ENCODE measurements around the gene ACTRT2.

ACTRT2 gene
- 0 reads per million in 3 donors for total RNA-seq

GRCh38 chr1:3021233-3021671, at the start of gene ACTRT2:
Gene ACTRT2, plus strand, starts transcription at chr1:3021467. Its CDS starts 220 bp downstream, at chr1:3021687.
- Histone ChIP-seq H3K4me1 (ENCODE audit: control insufficient read depth, insufficient read depth, low read length, poor library complexity, severe bottlenecking) (no peaks in the 10 kb centered on the region), H3K36me3 (ENCODE audit: control insufficient read depth, insufficient read depth, low read length) (no peaks in the 10 kb centered on the region), H3K4me3 (ENCODE audit: insufficient read depth, low read depth, low read length, poor library complexity, severe bottlenecking) (no peak within 1 kb of the TSS), H3K27me3 (replicated peaks; ENCODE audit: control insufficient read depth, insufficient read depth, low read length, poor library complexity, severe bottlenecking) (no peaks in the 10 kb centered on the region), H3K9me3 (ENCODE audit: control insufficient read depth, low read length) (no peaks in the 10 kb centered on the region), H3K27ac (ENCODE audit: insufficient read depth, low read length, poor library complexity, severe bottlenecking) (no peak within 1 kb of the TSS)
- DNase-seq: no peak

- no peaks in the 10 kb centered on the region for H3K4me1 ChIP-seq (ENCODE audit: control insufficient read depth, insufficient read depth, low read length, poor library complexity, severe bottlenecking)
- H3K27me3 ChIP-seq (replicated peaks; ENCODE audit: control insufficient read depth, insufficient read depth, low read length, poor library complexity, severe bottlenecking): no peaks in the 10 kb centered on the region
- no peaks in the 10 kb centered on the region for H3K36me3 ChIP-seq (ENCODE audit: control insufficient read depth, insufficient read depth, low read length)
- DNase-seq: no peak
- H3K27ac ChIP-seq (ENCODE audit: insufficient read depth, low read length, poor library complexity, severe bottlenecking): no peak overlapping the region
- H3K4me3 ChIP-seq (ENCODE audit: insufficient read depth, low read depth, low read length, poor library complexity, severe bottlenecking): no peak overlapping the region
- H3K9me3 ChIP-seq (ENCODE audit: control insufficient read depth, low read length): no peaks in the 10 kb centered on the region
Observed at GRCh38 chr1:2971609-2972008, 49.7 kb upstream of the ACTRT2 start.

DNA sequence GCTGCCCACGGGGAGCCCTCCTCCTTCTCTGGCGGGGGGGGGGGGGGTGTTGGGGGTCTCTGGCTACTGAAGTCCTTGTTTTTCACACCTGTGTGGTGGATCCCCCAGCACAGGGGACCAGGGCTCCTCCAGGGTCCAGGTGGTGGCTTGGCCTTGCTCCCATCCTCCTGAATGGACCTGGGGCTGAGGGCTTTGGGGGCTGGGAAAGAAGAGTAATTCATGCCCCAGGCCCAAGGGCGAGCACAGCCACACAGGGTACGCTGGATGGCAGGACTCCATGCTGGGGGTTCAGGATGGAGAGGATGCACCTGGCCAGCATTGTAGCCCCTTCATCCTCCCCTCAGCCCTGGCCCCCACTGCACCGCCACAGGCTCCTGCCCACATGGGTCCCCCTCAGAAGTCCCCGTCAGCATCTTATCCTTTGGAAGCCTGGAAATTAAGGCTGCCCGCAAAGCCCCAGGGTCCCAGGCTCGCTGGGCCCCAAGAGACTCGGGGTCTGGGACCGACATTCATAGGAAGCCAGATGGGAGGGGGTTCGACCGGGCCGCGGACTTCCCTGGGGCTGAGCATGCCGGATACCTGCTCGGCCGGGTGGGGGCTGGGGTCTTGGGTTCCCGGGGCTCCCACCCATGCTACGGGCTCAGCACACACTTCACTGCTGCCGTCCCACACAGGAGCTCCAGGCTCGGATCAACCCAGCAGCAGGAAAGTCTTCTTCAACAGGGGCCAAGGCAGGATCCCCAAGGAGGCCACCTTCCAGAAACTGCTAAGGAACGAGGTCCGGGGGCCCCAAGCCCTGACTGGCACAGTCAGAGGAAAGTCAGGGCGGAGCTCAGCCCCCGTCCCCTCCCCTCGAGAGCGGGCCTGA, 49.0 kb upstream of the ACTRT2 start:
- no peak overlapping the region for H3K27ac ChIP-seq (ENCODE audit: insufficient read depth, low read length, poor library complexity, severe bottlenecking)
- no peaks in the 10 kb centered on the region for H3K27me3 ChIP-seq (replicated peaks; ENCODE audit: control insufficient read depth, insufficient read depth, low read length, poor library complexity, severe bottlenecking)
- H3K9me3 ChIP-seq (ENCODE audit: control insufficient read depth, low read length): no peaks in the 10 kb centered on the region
- H3K4me1 ChIP-seq (ENCODE audit: control insufficient read depth, insufficient read depth, low read length, poor library complexity, severe bottlenecking): no peaks in the 10 kb centered on the region
- no peaks in the 10 kb centered on the region for H3K36me3 ChIP-seq (ENCODE audit: control insufficient read depth, insufficient read depth, low read length)
- no peak for DNase-seq
- H3K4me3 ChIP-seq (ENCODE audit: insufficient read depth, low read depth, low read length, poor library complexity, severe bottlenecking): no peak overlapping the region

DNA sequence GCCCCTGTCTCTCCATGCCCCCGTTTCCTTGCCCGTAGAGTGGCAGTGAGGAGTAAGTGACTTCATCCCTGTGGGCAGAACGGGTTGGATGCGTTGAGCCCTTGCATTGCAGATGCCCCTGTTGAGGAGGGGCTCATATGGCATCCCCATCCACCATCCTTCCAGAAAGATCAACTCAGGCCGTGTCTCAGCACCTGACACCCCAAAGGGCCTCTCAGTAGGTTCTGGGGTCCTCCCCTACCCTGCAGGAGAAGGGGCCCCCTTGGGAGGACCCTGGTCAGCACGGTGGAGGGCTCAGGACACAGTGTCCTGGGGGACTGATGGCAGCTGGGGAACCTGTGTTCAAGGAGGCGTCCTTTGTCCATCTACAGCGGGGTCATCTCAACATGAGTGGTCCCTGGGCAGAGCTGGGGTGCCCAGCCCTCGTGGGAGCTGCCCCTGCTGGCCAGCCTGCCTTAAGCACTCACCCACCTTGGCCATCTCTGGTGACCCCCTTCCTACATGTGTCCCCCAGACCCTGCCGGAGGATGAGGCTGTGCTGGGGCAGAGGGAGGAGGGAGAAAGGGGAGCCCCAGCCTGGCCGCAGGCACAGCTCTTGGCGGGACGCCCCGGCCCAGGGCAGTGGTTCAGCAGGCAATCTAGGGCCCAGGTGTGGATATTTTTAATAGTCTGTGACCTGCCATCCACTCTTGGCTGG, 48.2 kb upstream of the ACTRT2 start:
- Histone ChIP-seq H3K4me3 (ENCODE audit: insufficient read depth, low read depth, low read length, poor library complexity, severe bottlenecking) (no peak overlapping the region), H3K27me3 (replicated peaks; ENCODE audit: control insufficient read depth, insufficient read depth, low read length, poor library complexity, severe bottlenecking) (no peaks in the 10 kb centered on the region), H3K4me1 (ENCODE audit: control insufficient read depth, insufficient read depth, low read length, poor library complexity, severe bottlenecking) (no peaks in the 10 kb centered on the region), H3K36me3 (ENCODE audit: control insufficient read depth, insufficient read depth, low read length) (no peaks in the 10 kb centered on the region), H3K9me3 (ENCODE audit: control insufficient read depth, low read length) (no peaks in the 10 kb centered on the region), H3K27ac (ENCODE audit: insufficient read depth, low read length, poor library complexity, severe bottlenecking) (no peak overlapping the region)
- DNase-seq: no peak

DNA sequence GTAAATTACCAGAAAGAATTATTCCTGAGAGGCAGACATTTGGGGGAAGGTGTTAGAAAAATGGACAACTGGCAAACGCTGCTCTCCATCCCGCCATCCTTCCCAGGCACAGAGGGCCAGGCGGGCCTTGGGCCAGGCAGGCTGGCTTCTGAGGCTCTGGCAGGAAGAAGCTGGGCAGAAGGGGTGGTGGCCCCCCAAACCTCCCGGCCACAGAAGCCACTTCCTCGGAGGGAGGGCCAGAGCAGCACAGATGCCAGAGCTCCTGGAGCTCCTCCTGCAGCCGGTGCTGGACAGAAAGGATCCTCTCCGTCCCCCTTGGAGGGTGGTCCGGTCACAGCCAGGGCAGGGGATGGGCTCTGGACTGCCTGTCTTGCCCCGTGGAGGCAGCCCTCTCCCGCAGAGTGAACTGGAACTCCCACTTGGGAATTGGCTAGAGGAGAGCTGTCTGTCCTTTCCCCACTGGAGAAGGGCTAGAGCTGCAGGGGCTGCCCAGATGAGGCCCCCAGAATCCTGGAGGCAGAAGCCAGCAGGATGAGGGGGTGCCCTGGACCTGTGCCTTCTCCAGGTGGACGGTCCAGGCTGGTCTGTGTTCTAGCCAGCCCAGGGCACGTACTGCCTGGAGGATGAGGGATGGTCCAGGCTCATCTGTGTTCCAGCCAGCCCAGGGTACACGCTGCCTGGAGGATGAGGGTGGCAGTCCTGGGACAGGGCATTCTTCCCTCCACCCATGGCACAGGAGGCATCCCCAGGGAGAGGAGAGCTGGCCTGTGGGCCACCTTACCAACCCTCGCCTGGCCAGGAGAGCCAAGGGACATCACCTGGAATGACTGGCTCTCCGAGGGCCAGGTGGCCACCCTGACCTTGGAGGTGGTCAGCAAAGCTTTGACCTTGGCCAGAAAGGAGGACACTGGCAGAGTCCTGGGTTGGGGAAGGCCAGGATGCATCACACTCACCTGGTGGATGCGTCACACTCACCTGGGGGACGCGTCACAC, 47.4 kb upstream of the ACTRT2 start:
- Histone ChIP-seq H3K27ac (ENCODE audit: insufficient read depth, low read length, poor library complexity, severe bottlenecking) (no peak overlapping the region), H3K27me3 (replicated peaks; ENCODE audit: control insufficient read depth, insufficient read depth, low read length, poor library complexity, severe bottlenecking) (no peaks in the 10 kb centered on the region), H3K4me1 (ENCODE audit: control insufficient read depth, insufficient read depth, low read length, poor library complexity, severe bottlenecking) (no peaks in the 10 kb centered on the region), H3K4me3 (ENCODE audit: insufficient read depth, low read depth, low read length, poor library complexity, severe bottlenecking) (no peak overlapping the region), H3K9me3 (ENCODE audit: control insufficient read depth, low read length) (no peaks in the 10 kb centered on the region), H3K36me3 (ENCODE audit: control insufficient read depth, insufficient read depth, low read length) (no peaks in the 10 kb centered on the region)
- DNase-seq: no peak

GRCh38 chr1:2974701-2975301, 46.5 kb upstream of the ACTRT2 start:
- no peaks in the 10 kb centered on the region for H3K36me3 ChIP-seq (ENCODE audit: control insufficient read depth, insufficient read depth, low read length)
- no peak overlapping the region for H3K27ac ChIP-seq (ENCODE audit: insufficient read depth, low read length, poor library complexity, severe bottlenecking)
- no peaks in the 10 kb centered on the region for H3K4me1 ChIP-seq (ENCODE audit: control insufficient read depth, insufficient read depth, low read length, poor library complexity, severe bottlenecking)
- DNase-seq: no peak
- H3K9me3 ChIP-seq (ENCODE audit: control insufficient read depth, low read length): no peaks in the 10 kb centered on the region
- H3K27me3 ChIP-seq (replicated peaks; ENCODE audit: control insufficient read depth, insufficient read depth, low read length, poor library complexity, severe bottlenecking): no peaks in the 10 kb centered on the region
- H3K4me3 ChIP-seq (ENCODE audit: insufficient read depth, low read depth, low read length, poor library complexity, severe bottlenecking): no peak overlapping the region

GRCh38 chr1:2975466-2976179, 45.6 kb upstream of the ACTRT2 start:
- no peaks in the 10 kb centered on the region for H3K27me3 ChIP-seq (replicated peaks; ENCODE audit: control insufficient read depth, insufficient read depth, low read length, poor library complexity, severe bottlenecking)
- DNase-seq: no peak
- no peaks in the 10 kb centered on the region for H3K9me3 ChIP-seq (ENCODE audit: control insufficient read depth, low read length)
- H3K36me3 ChIP-seq (ENCODE audit: control insufficient read depth, insufficient read depth, low read length): no peaks in the 10 kb centered on the region
- H3K4me3 ChIP-seq (ENCODE audit: insufficient read depth, low read depth, low read length, poor library complexity, severe bottlenecking): no peak overlapping the region
- H3K27ac ChIP-seq (ENCODE audit: insufficient read depth, low read length, poor library complexity, severe bottlenecking): no peak overlapping the region
- H3K4me1 ChIP-seq (ENCODE audit: control insufficient read depth, insufficient read depth, low read length, poor library complexity, severe bottlenecking): no peaks in the 10 kb centered on the region

DNA sequence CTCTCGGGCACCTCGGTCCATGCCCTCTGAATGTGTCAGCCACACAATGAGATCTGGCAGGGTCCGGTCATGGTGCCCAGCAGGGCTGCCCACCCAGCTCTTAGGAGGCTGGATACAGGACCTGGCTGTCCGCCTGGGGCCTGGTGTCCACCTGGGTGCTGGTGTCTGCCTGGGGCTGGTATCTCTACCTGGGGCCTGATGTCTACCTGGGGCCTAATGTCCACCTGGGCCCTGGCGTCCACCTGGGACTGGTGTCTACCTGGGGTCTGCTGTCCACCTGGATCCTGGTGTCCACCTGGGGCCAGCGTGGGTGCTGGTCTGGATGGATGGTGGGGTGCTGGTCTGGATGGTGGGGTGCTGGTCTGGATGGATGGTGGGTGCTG, 45.1 kb upstream of the ACTRT2 start:
- Histone ChIP-seq H3K9me3 (ENCODE audit: control insufficient read depth, low read length) (no peaks in the 10 kb centered on the region), H3K27ac (ENCODE audit: insufficient read depth, low read length, poor library complexity, severe bottlenecking) (no peak overlapping the region), H3K36me3 (ENCODE audit: control insufficient read depth, insufficient read depth, low read length) (no peaks in the 10 kb centered on the region), H3K4me3 (ENCODE audit: insufficient read depth, low read depth, low read length, poor library complexity, severe bottlenecking) (no peak overlapping the region), H3K4me1 (ENCODE audit: control insufficient read depth, insufficient read depth, low read length, poor library complexity, severe bottlenecking) (no peaks in the 10 kb centered on the region), H3K27me3 (replicated peaks; ENCODE audit: control insufficient read depth, insufficient read depth, low read length, poor library complexity, severe bottlenecking) (no peaks in the 10 kb centered on the region)
- no peak for DNase-seq
